Measurements from ENCODE around the gene RIMBP2. TPM values are rescaled to one million over a fixed set of nuclear protein-coding genes. Genes with fewer than 3 reads are reported as not detected.

The RIMBP2 gene
- polyA plus RNA-seq, 1 donor from 2014 or later = 14.6 TPM

GRCh38 chr12:130513556-130513955 lies 202.5 kb downstream of the RIMBP2 start:
- H3K9ac ChIP-seq (ENCODE audit: low read length) = no peak overlapping the region
- H3K9me2 ChIP-seq (ENCODE audit: insufficient read depth, low read length) = no peaks in the 10 kb centered on the region
- no peaks in the 10 kb centered on the region for H3K27me3 ChIP-seq (ENCODE audit: insufficient read depth, low read depth, low read length)
- H3K36me3 ChIP-seq (ENCODE audit: insufficient read depth, low read length) = no peaks in the 10 kb centered on the region
- no peak overlapping the region for H3K27ac ChIP-seq (ENCODE audit: low read length)
- H3K4me2 ChIP-seq (ENCODE audit: low read length) = no peak overlapping the region
- no peak overlapping the region for H2AFZ ChIP-seq (ENCODE audit: low read depth, low read length)
- H3K9me3 ChIP-seq (ENCODE audit: low read length) = peaks cover 1% of the 10 kb centered on the region
- H4K20me1 ChIP-seq (ENCODE audit: insufficient read depth) = no peaks in the 10 kb centered on the region
- no peak overlapping the region for H3K4me3 ChIP-seq (ENCODE audit: low read length)
- no peaks in the 10 kb centered on the region for H3K79me2 ChIP-seq (replicated peaks; ENCODE audit: insufficient read depth, low read length)
- TF ChIP-seq TAF1 (IDR thresholded peaks at IDR 0.05; ENCODE audit: low read depth) (no peak), RAD21 (conservative IDR thresholded peaks at IDR 0.05) (no peak), MXI1 (conservative IDR thresholded peaks at IDR 0.05; ENCODE audit: poor library complexity, severe bottlenecking) (no peak), CTCF (IDR thresholded peaks at IDR 0.05; ENCODE audit: poor library complexity, severe bottlenecking) (no peak), POLR2AphosphoS5 (IDR thresholded peaks at IDR 0.05) (no peak)
- no peaks in the 10 kb centered on the region for H3F3A ChIP-seq (ENCODE audit: insufficient read depth, low read length, poor library complexity, severe bottlenecking)

GRCh38 chr12:130511285-130511684 lies 204.8 kb downstream of the RIMBP2 start:
- no peaks in the 10 kb centered on the region for H3K36me3 ChIP-seq (ENCODE audit: insufficient read depth, low read length)
- H3K4me3 ChIP-seq (ENCODE audit: low read length) = no peak overlapping the region
- H2AFZ ChIP-seq (ENCODE audit: low read depth, low read length) = no peak overlapping the region
- no peaks in the 10 kb centered on the region for H3F3A ChIP-seq (ENCODE audit: insufficient read depth, low read length, poor library complexity, severe bottlenecking)
- TF ChIP-seq MXI1 (conservative IDR thresholded peaks at IDR 0.05; ENCODE audit: poor library complexity, severe bottlenecking) (no peak), CTCF (IDR thresholded peaks at IDR 0.05; ENCODE audit: poor library complexity, severe bottlenecking) (no peak), RAD21 (conservative IDR thresholded peaks at IDR 0.05) (no peak), POLR2AphosphoS5 (IDR thresholded peaks at IDR 0.05) (no peak), SMC3 (conservative IDR thresholded peaks at IDR 0.05; ENCODE audit: poor library complexity) (no peak)
- H3K27ac ChIP-seq (ENCODE audit: low read length) = no peak overlapping the region
- H3K27me3 ChIP-seq (ENCODE audit: insufficient read depth, low read depth, low read length) = no peaks in the 10 kb centered on the region
- H3K4me2 ChIP-seq (ENCODE audit: low read length) = no peak overlapping the region
- no peaks in the 10 kb centered on the region for H3K79me2 ChIP-seq (replicated peaks; ENCODE audit: insufficient read depth, low read length)
- no peaks in the 10 kb centered on the region for H3K9me3 ChIP-seq (ENCODE audit: low read length)
- no peaks in the 10 kb centered on the region for H3K9me2 ChIP-seq (ENCODE audit: insufficient read depth, low read length)
- no peak overlapping the region for H3K9ac ChIP-seq (ENCODE audit: low read length)
- no peaks in the 10 kb centered on the region for H4K20me1 ChIP-seq (ENCODE audit: insufficient read depth)

- no peak overlapping the region for H3K27ac ChIP-seq (ENCODE audit: low read length)
- no peaks in the 10 kb centered on the region for H3K27me3 ChIP-seq (ENCODE audit: insufficient read depth, low read depth, low read length)
- H3K9me2 ChIP-seq (ENCODE audit: insufficient read depth, low read length) = no peaks in the 10 kb centered on the region
- H3K4me3 ChIP-seq (ENCODE audit: low read length) = no peak overlapping the region
- no peaks in the 10 kb centered on the region for H3K79me2 ChIP-seq (replicated peaks; ENCODE audit: insufficient read depth, low read length)
- no peak overlapping the region for H3K9ac ChIP-seq (ENCODE audit: low read length)
- no peak overlapping the region for H2AFZ ChIP-seq (ENCODE audit: low read depth, low read length)
- H3K4me2 ChIP-seq (ENCODE audit: low read length) = no peak overlapping the region
- no peaks in the 10 kb centered on the region for H4K20me1 ChIP-seq (ENCODE audit: insufficient read depth)
- no peaks in the 10 kb centered on the region for H3K36me3 ChIP-seq (ENCODE audit: insufficient read depth, low read length)
- TF ChIP-seq EP300 (conservative IDR thresholded peaks at IDR 0.05; ENCODE audit: poor library complexity, severe bottlenecking) (no peak), TAF1 (IDR thresholded peaks at IDR 0.05; ENCODE audit: low read depth) (no peak), MXI1 (conservative IDR thresholded peaks at IDR 0.05; ENCODE audit: poor library complexity, severe bottlenecking) (no peak), RAD21 (conservative IDR thresholded peaks at IDR 0.05) (no peak), CTCF (IDR thresholded peaks at IDR 0.05; ENCODE audit: poor library complexity, severe bottlenecking) (no peak), SMC3 (conservative IDR thresholded peaks at IDR 0.05; ENCODE audit: poor library complexity) (no peak), REST (IDR thresholded peaks at IDR 0.05; ENCODE audit: borderline replicate concordance) (no peak), POLR2AphosphoS5 (IDR thresholded peaks at IDR 0.05) (no peak), EZH2 (IDR thresholded peaks at IDR 0.05; ENCODE audit: borderline replicate concordance, insufficient read depth, low read length, poor library complexity, severe bottlenecking) (no peak)
- no peaks in the 10 kb centered on the region for H3F3A ChIP-seq (ENCODE audit: insufficient read depth, low read length, poor library complexity, severe bottlenecking)
- H3K9me3 ChIP-seq (ENCODE audit: low read length) = no peaks in the 10 kb centered on the region
Measured at GRCh38 chr12:130509454-130509853, 206.6 kb downstream of the RIMBP2 start.

All from neural cell (in vitro differentiated cells).